Measurements from ENCODE around the gene CLDND1.
A peak's percentile ranks its signal among the peaks of the same experiment; 100 is the strongest.
"Not testable (repeated sequence)": the region's sequence is repeated elsewhere in the genome, so short reads cannot be mapped to it uniquely, and the experiment has no call there.

Gene CLDND1

DNA sequence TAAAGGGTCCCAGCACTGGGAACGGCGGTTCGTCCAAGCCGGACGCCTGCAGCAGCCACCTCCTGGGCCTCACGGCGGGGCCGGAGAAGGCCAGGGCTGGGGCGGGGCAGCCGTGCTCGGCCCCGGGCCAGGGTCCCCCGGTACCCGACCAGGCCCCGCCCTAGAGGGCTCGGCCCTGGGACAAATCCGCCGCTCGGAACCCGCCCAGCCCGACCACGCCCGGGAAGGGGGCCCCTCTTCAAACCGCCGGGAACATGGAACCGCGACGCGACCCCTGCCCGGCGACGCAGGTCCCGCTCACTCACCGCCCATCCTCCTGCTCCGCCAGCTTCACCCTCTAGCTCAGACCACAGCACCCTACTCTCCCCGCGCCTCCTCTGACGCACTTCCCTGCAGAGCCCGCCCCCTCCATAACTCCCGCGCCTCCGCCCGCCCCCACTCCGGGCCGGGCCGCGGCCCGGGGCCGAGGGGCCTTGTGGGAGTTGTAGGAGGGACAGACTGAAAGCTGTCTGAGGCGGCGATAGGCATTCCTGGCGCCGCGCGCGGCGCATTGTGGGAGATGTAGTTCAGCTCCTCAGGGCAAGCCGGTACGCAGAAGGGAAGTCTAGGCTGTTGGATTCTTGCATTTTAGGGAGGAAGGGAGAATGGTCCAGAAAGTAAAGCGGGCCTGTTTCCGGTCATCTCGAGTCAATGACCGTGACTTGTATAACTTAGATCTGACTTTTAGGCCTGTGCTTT, at the start of gene CLDND1:
Gene CLDND1, minus strand, starts transcription at position 359 of the 738 bp plus-strand sequence. CDS start 1,478 bp downstream, outside the sequence.
- DNase-seq (ENCODE audit: low read depth in 1 of 2, low spot score in 1 of 2), result peak; percentile 90 to 93

- no peak for DNase-seq (ENCODE audit: low read depth in 1 of 2, low spot score in 1 of 2)
Measured at GRCh38 chr3:98568402-98568801, 45.7 kb upstream of the CLDND1 start.

DNA sequence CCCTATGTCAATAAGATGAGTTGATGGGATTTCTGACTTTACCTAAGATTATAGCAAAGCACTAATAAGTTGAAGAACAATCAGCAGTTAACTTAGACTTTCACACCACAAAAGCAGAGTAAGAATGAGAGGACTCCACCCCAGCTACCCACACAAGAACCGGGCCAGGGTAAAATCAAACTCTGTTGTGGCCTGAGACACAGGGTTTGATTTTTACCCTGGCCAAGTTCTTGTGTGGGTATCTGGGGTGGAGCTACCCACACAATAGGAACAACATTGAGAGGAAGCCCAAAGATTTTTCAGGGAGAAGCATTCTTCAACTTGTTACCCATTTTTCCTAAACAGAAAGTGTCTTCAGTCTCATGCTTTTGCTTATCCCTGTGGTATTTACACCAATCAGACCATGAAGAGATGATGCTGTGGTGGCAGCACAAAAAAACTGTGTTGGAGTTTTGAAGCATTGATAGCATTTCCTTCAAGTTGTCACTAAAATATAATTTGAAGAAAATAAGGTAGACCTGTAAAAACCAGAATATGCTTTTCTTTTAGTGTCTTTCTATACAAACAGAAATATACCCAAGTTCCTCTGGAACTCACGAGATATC, 45.1 kb upstream of the CLDND1 start:
- no peak for DNase-seq (ENCODE audit: low read depth in 1 of 2, low spot score in 1 of 2)

DNA sequence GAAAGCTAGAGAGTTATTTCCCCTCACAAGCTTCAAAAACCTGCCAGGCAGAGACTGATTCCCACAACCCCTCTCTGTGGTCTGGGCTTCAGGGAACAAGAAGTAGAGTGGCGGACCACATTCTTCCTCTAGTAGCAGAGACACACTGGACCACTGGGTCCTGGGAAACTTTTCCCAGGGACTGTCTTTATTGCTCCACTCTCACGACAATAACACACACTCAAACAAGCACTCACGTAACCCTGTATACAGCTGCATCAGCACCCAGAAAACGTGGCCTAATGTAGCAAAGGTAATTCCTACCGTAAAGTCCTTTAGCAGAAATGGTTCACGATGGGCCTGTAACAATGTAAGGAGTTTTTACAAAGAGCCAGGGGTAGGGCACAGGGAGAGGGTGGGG, 43.1 kb upstream of the CLDND1 start:
- no peak for DNase-seq (ENCODE audit: low read depth in 1 of 2, low spot score in 1 of 2)

- DNase-seq (ENCODE audit: low read depth in 1 of 2, low spot score in 1 of 2), result no peak
Measured at GRCh38 chr3:98565237-98565643, 42.5 kb upstream of the CLDND1 start.

DNA sequence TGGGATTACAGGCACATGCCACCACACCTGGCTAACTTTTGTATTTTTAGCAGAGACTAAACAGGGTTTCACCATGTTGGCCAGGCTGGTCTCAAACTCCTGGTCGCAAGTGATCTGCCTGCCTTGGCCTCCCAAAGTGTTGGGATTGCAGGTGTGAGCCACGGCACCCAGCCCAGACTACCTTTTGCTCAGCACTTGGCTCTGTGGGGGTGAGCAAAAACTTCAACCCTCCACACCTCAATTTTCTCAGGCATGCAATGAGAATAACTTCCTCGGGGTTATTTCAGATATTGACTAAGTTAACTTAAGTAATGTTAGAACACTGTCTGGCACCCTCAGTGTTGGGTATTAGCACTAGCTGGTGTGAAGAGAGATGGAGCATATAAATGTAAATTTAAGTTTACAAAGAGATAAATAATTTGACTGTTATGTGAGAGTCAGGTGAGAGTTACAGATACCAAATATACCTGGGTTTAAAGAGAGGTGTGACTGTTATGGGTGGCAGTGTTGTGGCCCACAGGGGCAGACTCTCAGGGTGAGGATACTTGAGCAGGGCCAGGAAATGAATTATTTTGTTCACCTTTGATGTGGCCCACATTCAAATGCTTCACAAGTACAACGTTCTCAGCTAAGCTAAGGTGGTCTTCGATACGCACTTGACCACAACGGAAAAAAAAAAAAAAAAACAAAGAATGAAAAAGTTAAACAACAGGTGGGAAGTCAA, 41.7 kb upstream of the CLDND1 start:
- DNase-seq (ENCODE audit: low read depth in 1 of 2, low spot score in 1 of 2), result no peak

- DNase-seq (ENCODE audit: low read depth in 1 of 2, low spot score in 1 of 2), result no peak
Measured at GRCh38 chr3:98563661-98564281, 41.1 kb upstream of the CLDND1 start.

GRCh38 chr3:98561727-98562521, 39.2 kb upstream of the CLDND1 start:
- DNase-seq (ENCODE audit: low read depth in 1 of 2, low spot score in 1 of 2), result no peak

DNA sequence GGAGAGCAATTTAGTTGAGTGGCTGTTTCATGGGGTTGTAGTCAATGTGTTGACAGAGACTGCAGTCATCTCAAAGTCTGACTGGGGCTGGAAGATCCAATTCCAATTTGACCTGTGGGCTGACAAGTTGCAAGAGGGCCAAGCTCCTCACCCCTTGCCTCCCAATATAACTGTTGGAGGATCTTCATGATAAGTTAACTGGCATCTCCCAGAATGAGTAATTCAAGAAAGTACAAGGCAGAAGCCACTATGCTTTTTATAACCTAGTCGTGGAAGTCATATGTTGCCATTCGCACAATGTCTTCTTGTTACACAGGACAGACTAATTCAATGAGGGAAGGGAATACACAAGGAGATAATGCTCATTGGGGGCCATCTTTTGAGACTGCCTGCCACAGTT, 38.2 kb upstream of the CLDND1 start:
- DNase-seq (ENCODE audit: low read depth in 1 of 2, low spot score in 1 of 2), result no peak

DNA sequence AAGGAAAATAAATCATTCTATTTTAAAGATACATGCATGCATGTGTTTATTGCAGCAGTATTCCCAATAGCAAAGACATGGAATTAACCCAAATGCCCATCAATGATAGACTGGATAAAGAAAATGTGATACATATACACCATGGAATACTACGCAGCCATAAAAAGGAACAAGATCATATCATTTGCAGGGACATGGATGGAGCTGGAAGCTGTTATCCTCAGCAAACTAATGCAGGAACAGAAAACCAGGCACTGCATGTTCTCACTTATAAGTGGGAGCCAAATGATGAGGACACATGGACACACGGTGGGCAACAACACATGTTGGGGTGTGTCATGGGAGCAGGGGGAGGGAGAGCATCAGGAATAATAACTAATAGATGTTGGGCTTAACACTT, 37.1 kb upstream of the CLDND1 start:
- DNase-seq (ENCODE audit: low read depth in 1 of 2, low spot score in 1 of 2), result not testable (repeated sequence)

GRCh38 chr3:98558100-98558827, 35.6 kb upstream of the CLDND1 start:
- no peak for DNase-seq (ENCODE audit: low read depth in 1 of 2, low spot score in 1 of 2)

GRCh38 chr3:98557324-98558010, 34.8 kb upstream of the CLDND1 start:
- peak in 1 of 2 donors; percentile 29 for DNase-seq (ENCODE audit: low read depth in 1 of 2, low spot score in 1 of 2)

DNA sequence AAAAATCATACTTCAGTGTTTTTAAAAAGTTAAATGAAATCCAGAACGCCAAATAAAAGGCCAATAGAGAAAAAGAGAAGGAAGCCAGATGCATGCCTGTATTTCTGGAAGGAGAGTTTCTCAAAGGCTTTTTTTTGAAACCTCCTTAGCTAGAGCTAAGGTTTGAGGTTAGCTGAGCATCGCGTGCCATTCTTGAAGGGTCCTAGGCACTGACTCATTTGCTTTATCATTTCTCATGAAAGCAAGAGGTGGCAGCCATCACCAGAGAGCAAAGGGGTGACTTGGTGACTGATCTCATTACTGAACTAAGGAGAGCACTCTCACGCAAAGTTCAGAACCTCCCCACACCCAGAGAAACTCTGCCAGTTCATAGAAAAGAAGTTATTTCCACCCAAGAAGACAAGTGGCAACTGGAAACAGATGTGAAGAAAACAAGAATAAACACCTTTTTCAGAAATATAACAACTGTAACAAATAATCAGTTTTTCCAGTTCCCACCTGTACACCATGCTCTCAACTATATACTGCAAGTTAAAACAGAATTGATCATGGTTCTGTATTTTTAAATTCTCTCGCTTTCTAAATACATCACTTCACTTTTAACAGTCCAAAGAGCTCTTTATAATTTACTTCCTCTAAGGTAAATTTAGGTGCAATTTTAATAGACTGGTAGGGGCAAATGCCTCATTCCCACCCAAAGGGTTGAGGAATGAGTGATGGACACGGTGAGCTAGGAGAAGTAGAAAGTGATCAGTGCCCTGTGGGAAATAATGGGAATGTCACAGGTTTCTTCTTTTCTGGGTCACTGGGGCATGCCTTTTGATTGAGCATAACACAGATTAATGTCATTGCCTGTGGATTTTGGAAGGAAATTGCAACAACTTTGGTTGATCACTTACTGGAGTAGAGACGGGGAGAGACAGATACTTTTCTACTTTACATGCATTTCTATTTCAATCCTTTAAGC, 33.7 kb upstream of the CLDND1 start:
- peak; percentile 31 to 60 for DNase-seq (ENCODE audit: low read depth in 1 of 2, low spot score in 1 of 2)

DNA sequence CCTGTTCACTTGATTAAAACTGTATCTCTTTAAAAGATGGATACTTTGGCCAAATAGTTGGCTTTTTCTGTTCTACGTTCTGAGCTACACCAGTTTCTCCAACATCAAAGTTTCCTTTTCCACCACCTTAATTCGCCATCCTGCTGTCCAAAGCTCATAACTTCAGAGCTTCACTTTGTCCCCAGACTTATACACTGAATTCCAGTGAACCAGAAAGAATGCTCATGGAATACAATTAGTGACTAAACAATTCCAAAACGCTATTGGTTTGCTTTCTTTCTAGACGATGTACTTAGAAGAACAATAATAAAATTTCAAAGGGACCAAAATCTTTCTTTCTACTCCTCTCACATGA, 32.3 kb upstream of the CLDND1 start:
- DNase-seq (ENCODE audit: low read depth in 1 of 2, low spot score in 1 of 2), result no peak

DNA sequence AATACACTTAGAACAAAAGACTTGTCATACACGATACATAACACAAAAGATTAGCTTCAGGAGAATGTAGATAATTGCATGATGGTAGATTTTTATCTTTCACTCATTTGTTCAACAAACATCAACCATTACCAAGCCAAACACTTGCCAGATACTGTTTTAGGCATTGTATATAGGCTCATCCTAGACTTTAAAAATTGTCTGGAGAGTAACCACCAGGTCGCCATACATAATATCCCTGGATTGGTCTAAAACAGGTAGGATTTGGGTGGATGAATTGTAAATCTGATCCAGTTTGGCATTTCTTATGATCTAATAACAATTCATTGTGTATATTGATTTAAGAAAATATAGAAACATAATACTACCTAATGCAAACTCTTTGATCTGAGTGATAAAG, 31.9 kb upstream of the CLDND1 start:
- DNase-seq (ENCODE audit: low read depth in 1 of 2, low spot score in 1 of 2), result no peak

DNA sequence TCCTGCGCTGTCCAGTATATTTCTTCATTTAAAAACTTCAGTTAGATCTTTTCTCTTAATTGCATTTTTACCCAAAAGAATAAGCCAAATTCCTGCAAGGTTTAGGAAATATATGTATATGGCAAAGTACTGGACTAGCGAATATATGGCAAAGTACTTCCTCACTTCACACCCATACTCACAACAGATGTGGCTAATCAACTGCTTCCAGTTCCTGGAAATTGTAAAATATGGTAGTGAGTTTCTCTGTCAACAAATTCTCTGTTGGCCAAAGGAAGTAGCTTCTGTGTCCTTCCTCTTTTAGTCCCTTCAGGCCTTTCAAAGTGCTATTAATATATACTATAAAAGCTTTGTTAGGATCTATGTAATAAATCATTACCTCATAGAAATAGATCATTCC, 31.1 kb upstream of the CLDND1 start:
- no peak for DNase-seq (ENCODE audit: low read depth in 1 of 2, low spot score in 1 of 2)

- DNase-seq (ENCODE audit: low read depth in 1 of 2, low spot score in 1 of 2), result no peak
Measured at GRCh38 chr3:98553021-98553563, 30.4 kb upstream of the CLDND1 start.

Measured in activated T-helper 1 cell treated with anti-CD3 and anti-CD28 coated beads, Interleukin-2, amount 50 U/mL, for 16 hours (primary cell).